Measurements from ENCODE around the gene CHEK2. TPM values are rescaled to one million over a fixed set of nuclear protein-coding genes. Genes with fewer than 3 reads are reported as not detected.

Gene CHEK2
- total RNA-seq, 2 donors from 2014 or later, result 2.7 to 11.3 TPM

- no peaks in the 10 kb centered on the region for H3K27me3 ChIP-seq
- no peaks in the 10 kb centered on the region for H3K9me3 ChIP-seq
- no peak for TF ChIP-seq CTCF (IDR thresholded peaks at IDR 0.05)
- DNase-seq (ENCODE audit: low spot score), result no peak
- H3K4me1 ChIP-seq, result peaks cover 0 to 6% of the 10 kb centered on the region in 2 donors
- H3K4me3 ChIP-seq, result no peak overlapping the region
- no peak overlapping the region for H3K27ac ChIP-seq
- H3K36me3 ChIP-seq, result peaks cover 43% of the 10 kb centered on the region
Observed at GRCh38 chr22:28779833-28780232, 38.2 kb upstream of the CHEK2 start.

GRCh38 chr22:28774378-28774777, 32.8 kb upstream of the CHEK2 start:
- no peak for TF ChIP-seq CTCF (IDR thresholded peaks at IDR 0.05)
- Histone ChIP-seq H3K4me1 (peaks cover 0 to 17% of the 10 kb centered on the region in 2 donors), H3K36me3 (peaks cover 6% of the 10 kb centered on the region), H3K27ac (no peak overlapping the region), H3K9me3 (no peaks in the 10 kb centered on the region), H3K27me3 (no peaks in the 10 kb centered on the region), H3K4me3 (no peak overlapping the region)
- DNase-seq (ENCODE audit: low spot score), result no peak

- Histone ChIP-seq H3K4me3 (peak overlapping the region; percentile 67 to 87), H3K36me3 (peaks cover 6% of the 10 kb centered on the region)
Observed at GRCh38 chr22:28773461-28773867, 31.8 kb upstream of the CHEK2 start.

GRCh38 chr22:28772633-28773460, 31.2 kb upstream of the CHEK2 start, which contains the start of gene CCDC117:
CCDC117 (plus strand) TSS chr22:28772695; CDS start chr22:28772850, 155 bp downstream.
- peak within 1 kb of the TSS; percentile 98 to 99 for H3K27ac ChIP-seq
- peaks cover 0 to 17% of the 10 kb centered on the region in 2 donors for H3K4me1 ChIP-seq
- no peaks in the 10 kb centered on the region for H3K27me3 ChIP-seq
- peak in 1 of 2 donors; percentile 10 for TF ChIP-seq CTCF (IDR thresholded peaks at IDR 0.05)
- peaks cover 6% of the 10 kb centered on the region for H3K36me3 ChIP-seq
- peak within 1 kb of the TSS; percentile 67 to 87 for H3K4me3 ChIP-seq
- no peaks in the 10 kb centered on the region for H3K9me3 ChIP-seq
- DNase-seq (ENCODE audit: low spot score), result peak; percentile 95

More at GRCh38 chr22:28773461-28773867, 31.8 kb upstream of the CHEK2 start:
- H3K9me3 ChIP-seq, result no peaks in the 10 kb centered on the region
- H3K4me1 ChIP-seq, result peaks cover 0 to 17% of the 10 kb centered on the region in 2 donors
- TF ChIP-seq CTCF (IDR thresholded peaks at IDR 0.05), result no peak
- H3K27me3 ChIP-seq, result no peaks in the 10 kb centered on the region
- peak overlapping the region; percentile 98 to 99 for H3K27ac ChIP-seq
- no peak for DNase-seq (ENCODE audit: low spot score)

- no peak for TF ChIP-seq CTCF (IDR thresholded peaks at IDR 0.05)
- Histone ChIP-seq H3K27ac (no peak overlapping the region), H3K4me3 (no peak overlapping the region), H3K27me3 (no peaks in the 10 kb centered on the region), H3K9me3 (no peaks in the 10 kb centered on the region), H3K36me3 (peaks cover 6% of the 10 kb centered on the region), H3K4me1 (peaks cover 0 to 17% of the 10 kb centered on the region in 2 donors)
- no peak for DNase-seq (ENCODE audit: low spot score)
Observed at GRCh38 chr22:28771195-28771791, 29.7 kb upstream of the CHEK2 start.
